Spleen (tissue), 11 donors: Measurements from ENCODE around the gene ADAMTSL3. TPM values are rescaled to one million over a fixed set of nuclear protein-coding genes. Genes with fewer than 3 reads are reported as not detected.

Source experiments
- DNase-seq: peaks from one replicate; pipeline ENCODE4 v3.0.0-alpha.2; 2020
- H3K27ac ChIP-seq, 8 donors: fragments of 200-600 bp; sonication (generic) in 7 of 8; 1 replicate in 4 of 8; 2 replicates in 4 of 8; pipeline versions ENCODE4 v1.5.0 to v1.8.0; 2016 to 2021; ENCODE audit warnings: inconsistent platforms in 4 of 8, mild to moderate bottlenecking in 4 of 8, moderate library complexity in 1 of 8
- H3K27me3 ChIP-seq, 7 donors: fragments of 200-600 bp; sonication (generic) in 6 of 7; replicated peaks in 1 of 7; 1 replicate in 4 of 7; 2 replicates in 3 of 7; pipeline versions ENCODE4 v1.5.0 to v1.8.0; 2016 to 2021; ENCODE audit warnings: inconsistent platforms in 3 of 7, mild to moderate bottlenecking in 1 of 7
- H3K36me3 ChIP-seq, 6 donors: fragments of 200-600 bp; sonication (generic) in 5 of 6; 1 replicate in 4 of 6; 2 replicates in 2 of 6; pipeline versions ENCODE4 v1.5.0 to v1.8.0; 2016 to 2021; ENCODE audit warnings: inconsistent platforms in 2 of 6
- H3K4me1 ChIP-seq, 6 donors: fragments of 200-600 bp; sonication (generic) in 5 of 6; 1 replicate in 3 of 6; 2 replicates in 3 of 6; pipeline versions ENCODE4 v1.5.0 to v1.8.0; 2016 to 2021; ENCODE audit warnings: inconsistent platforms in 3 of 6
- H3K4me3 ChIP-seq, 8 donors: fragments of 200-600 bp; sonication (generic) in 7 of 8; 1 replicate in 4 of 8; 2 replicates in 4 of 8; pipeline versions ENCODE4 v1.5.0 to v1.8.0; 2016 to 2021; ENCODE audit warnings: inconsistent platforms in 4 of 8, mild to moderate bottlenecking in 4 of 8, moderate library complexity in 2 of 8
- H3K9me3 ChIP-seq, 8 donors: fragments of 200-600 bp; sonication (generic) in 7 of 8; 1 replicate in 4 of 8; 2 replicates in 4 of 8; pipeline versions ENCODE4 v1.5.0 to v1.8.0; 2016 to 2021; ENCODE audit warnings: inconsistent platforms in 4 of 8
- CTCF ChIP-seq, 11 experiments: fragments of 200-600 bp in 7 of 11; fragments of 450-650 bp in 4 of 11; sonication (generic) in 4 of 11; IDR thresholded peaks in 8 of 11; conservative IDR thresholded peaks in 3 of 11; 1 replicate in 7 of 11; 2 replicates in 4 of 11; pipeline versions ENCODE4 v1.4.0 to v1.8.0; 2016 to 2021; ENCODE audit warnings: antibody characterized with exemption in 11 of 11, inconsistent platforms in 4 of 11, mild to moderate bottlenecking in 1 of 11
- POLR2A ChIP-seq, 3 donors: fragments of 450-650 bp; IDR thresholded peaks; one replicate each; pipeline ENCODE4 v1.5.1; 2017; ENCODE audit warnings: antibody characterized with exemption in 3 of 3, mild to moderate bottlenecking in 1 of 3
- POLR2AphosphoS5 ChIP-seq, 3 donors: sonication (generic); formaldehyde crosslinking; IDR thresholded peaks; one replicate each; pipeline ENCODE4 v1.5.1; 2017; ENCODE audit warnings: antibody characterized with exemption in 3 of 3
- WGBS, 5 donors: extraction: QIAGEN DNeasy Blood & Tissue Kit in 3 of 5; methylation state at CpG; one replicate each; pipeline versions ENCODE4 v1.1.5 to v1.1.7; 2013 to 2018; 5-methylcytosine and 5-hydroxymethylcytosine counted together
- intact Hi-C: fragments of 100-400 bp; cut with DNase I; formaldehyde crosslinking; loops from one replicate; pipeline ENCODE4 v1.15.0; 2023; ENCODE audit warnings: low total_unique reads
- polyA plus RNA-seq, 3 donors: library from polyadenylated mRNA; stranded (reverse); fragments of 200-250 nt; gene quantifications; one replicate each; pipeline ENCODE4 v1.2.1, GENCODE V29; 2013
- total RNA-seq, 7 donors: library from RNA; depleted of rRNA in 3 of 7; stranded (reverse); fragments of >200 nt in 3 of 7; fragmentation: NEBNext Ultra II Directional in 4 of 7; extraction: Animal tissue kit (Norgen Biotek cat#: 25700) in 4 of 7; gene quantifications; one replicate each; pipeline versions ENCODE4 v1.1.0 to v1.2.1, GENCODE V29; 2016 to 2021
- donor health status: healthy with polysubstance abuse.
- donor health status: DM: no; HTN: no; CAD: no; lungs with moderate emphysema.
- donor health status: DM: no; HTN: no; CAD: no.
- donor health status: Bipolar disorder and iron deficiency.
- donor health status: healthy.
- donor health status: DM: no; HTN: no; CAD: no.
- donor health status: DM: yes; HTN: yes; CAD: no.

The ADAMTSL3 gene
- total and polyA plus RNA-seq, 10 donors: 0.09 to 5.7 (median 2.9) TPM

GRCh38 chr15:83845230-83845629 is 191.3 kb downstream of the ADAMTSL3 start:
- Histone ChIP-seq H3K36me3 (no peaks in the 10 kb centered on the region), H3K9me3 (no peaks in the 10 kb centered on the region), H3K4me1 (peaks cover 0 to 13% (median 1%) of the 10 kb centered on the region in 6 donors), H3K27me3 (peaks cover 0 to 12% (median 0%) of the 10 kb centered on the region in 7 donors), H3K27ac (peak overlapping the region in 1 of 8 donors; percentile 18), H3K4me3 (no peak overlapping the region)
- DNase-seq: no peak
- WGBS, 5 donors: 33 to 66% (median 39%) methylated on average over 2 of the region's 2 CpGs
- TF ChIP-seq POLR2A (IDR thresholded peaks at IDR 0.05): no peak
- peak in 1 of 3 donors; percentile 35 for TF ChIP-seq POLR2AphosphoS5 (IDR thresholded peaks at IDR 0.05)
- intact Hi-C loops: no loop called here

- DNase-seq: no peak
- WGBS, 5 donors: 52 to 80% (median 71%) methylated on average over 3 of the region's 3 CpGs
- H3K4me3 ChIP-seq: no peak overlapping the region
- peaks cover 0 to 13% (median 1%) of the 10 kb centered on the region in 6 donors for H3K4me1 ChIP-seq
- no peak for TF ChIP-seq CTCF (IDR thresholded peaks at IDR 0.05 in 8 of 11, conservative IDR thresholded peaks at IDR 0.05 in 3 of 11)
- no peak for TF ChIP-seq POLR2A (IDR thresholded peaks at IDR 0.05)
- TF ChIP-seq POLR2AphosphoS5 (IDR thresholded peaks at IDR 0.05): no peak
- no peaks in the 10 kb centered on the region for H3K9me3 ChIP-seq
- H3K27me3 ChIP-seq: peaks cover 0 to 6% (median 0%) of the 10 kb centered on the region in 7 donors
- intact Hi-C loops: no loop called here
- H3K36me3 ChIP-seq: no peaks in the 10 kb centered on the region
- H3K27ac ChIP-seq: no peak overlapping the region
Measured at GRCh38 chr15:83846847-83847246, 192.9 kb downstream of the ADAMTSL3 start.

GRCh38 chr15:83848315-83849050 is 194.6 kb downstream of the ADAMTSL3 start:
- Histone ChIP-seq H3K9me3 (no peaks in the 10 kb centered on the region), H3K4me1 (peaks cover 0 to 13% (median 1%) of the 10 kb centered on the region in 6 donors), H3K36me3 (no peaks in the 10 kb centered on the region), H3K27me3 (peaks cover 0 to 6% (median 0%) of the 10 kb centered on the region in 7 donors), H3K4me3 (no peak overlapping the region), H3K27ac (peak overlapping the region in 2 of 8 donors; percentile 2 to 27)
- 65 to 78% (median 72%) methylated on average over 2 of the region's 2 CpGs for WGBS, 5 donors
- DNase-seq: no peak
- intact Hi-C loops: no loop called here
- no peak for TF ChIP-seq POLR2A (IDR thresholded peaks at IDR 0.05)
- TF ChIP-seq POLR2AphosphoS5 (IDR thresholded peaks at IDR 0.05): no peak
- TF ChIP-seq CTCF (IDR thresholded peaks at IDR 0.05 in 8 of 11, conservative IDR thresholded peaks at IDR 0.05 in 3 of 11): no peak

GRCh38 chr15:83850015-83850414 is 196.1 kb downstream of the ADAMTSL3 start:
- Histone ChIP-seq H3K27ac (no peak overlapping the region), H3K4me3 (no peak overlapping the region), H3K36me3 (no peaks in the 10 kb centered on the region), H3K9me3 (no peaks in the 10 kb centered on the region), H3K4me1 (peaks cover 0 to 13% (median 1%) of the 10 kb centered on the region in 6 donors), H3K27me3 (peaks cover 0 to 6% (median 0%) of the 10 kb centered on the region in 7 donors)
- 58 to 79% (median 72%) methylated on average over 5 of the region's 5 CpGs for WGBS, 5 donors
- intact Hi-C loops: no loop called here
- no peak for TF ChIP-seq POLR2AphosphoS5 (IDR thresholded peaks at IDR 0.05)
- no peak for TF ChIP-seq CTCF (IDR thresholded peaks at IDR 0.05 in 8 of 11, conservative IDR thresholded peaks at IDR 0.05 in 3 of 11)
- TF ChIP-seq POLR2A (IDR thresholded peaks at IDR 0.05): no peak
- DNase-seq: no peak
